Endothelial cell of umbilical vein (primary cell): ENCODE results near the gene CLSTN2. TPM values are rescaled to one million over a fixed set of nuclear protein-coding genes. Genes with fewer than 3 reads are reported as not detected.

Experiments
- BruUV-seq: library from RNA; stranded (reverse); fragments of 400-500 nt; replicated peaks from 2 replicates; lab custom pipeline; 2021; lab: Mats Ljungman, UMichigan
- CTCF ChIA-PET: fragments of 300-600, 350-600 bp; sonication (Branson Sonifier 250); formaldehyde crosslinking; loops from one replicate; lab custom pipeline; 2021; ENCODE audit warnings: antibody characterized with exemption, inconsistent platforms; lab: Charles Lee
- POLR2A ChIA-PET: fragments of 300-600, 350-600 bp; sonication (Branson Sonifier 250); formaldehyde crosslinking; loops from one replicate; lab custom pipeline; 2021; ENCODE audit warnings: antibody characterized with exemption, inconsistent platforms; lab: Charles Lee
- DNase-seq: peaks from one replicate; pipeline ENCODE4 v3.0.0-alpha.2; 2011; ENCODE audit warnings: low read depth, low spot score
- FAIRE-seq: peaks from 2 replicates; lab custom pipeline; 2011; peaks lifted over from hg19 to GRCh38; lab: Jason Lieb, UNC
- H2AFZ ChIP-seq: 2 replicates; pipeline ENCODE4 v1.6.0; 2012; ENCODE audit warnings: low read depth, low read length, control low read depth, inconsistent platforms
- H3K27ac ChIP-seq: 2 replicates; pipeline ENCODE4 v1.5.1; 2011; ENCODE audit warnings: low read depth, mild to moderate bottlenecking, control low read depth, low read length, moderate library complexity; ENCODE audit not compliant: insufficient read depth
- H3K27me3 ChIP-seq, 2 experiments: 2 replicates each; pipeline versions ENCODE4 v1.6.0 to v1.6.1; 2011; ENCODE audit warnings: low read length in 2 of 2, mixed read lengths in 1 of 2; ENCODE audit not compliant: control insufficient read depth in 2 of 2, insufficient read depth in 2 of 2
- H3K36me3 ChIP-seq, 2 experiments: 2 replicates in 1 of 2; 3 replicates in 1 of 2; pipeline ENCODE4 v1.5.1; 2011; ENCODE audit warnings: low read length in 2 of 2, mild to moderate bottlenecking in 1 of 2, moderate library complexity in 1 of 2; ENCODE audit not compliant: control insufficient read depth in 2 of 2, insufficient read depth in 2 of 2; ENCODE audit errors: extremely low read depth in 1 of 2
- H3K4me1 ChIP-seq: 3 replicates; pipeline ENCODE4 v1.5.1; 2011; ENCODE audit warnings: mild to moderate bottlenecking, low read length; ENCODE audit not compliant: control insufficient read depth, insufficient read depth; ENCODE audit errors: extremely low read depth
- H3K4me2 ChIP-seq: 2 replicates; pipeline ENCODE4 v1.6.1; 2011; ENCODE audit warnings: low read length, control low read depth, mixed read lengths; ENCODE audit not compliant: insufficient read depth
- H3K4me3 ChIP-seq, 3 experiments: fragments of 200-600 bp in 1 of 3; sonication (generic), shearing (Covaris generic) in 1 of 3; replicated peaks in 1 of 3; 2 replicates each; pipeline ENCODE4 v1.5.1; 2011 to 2016; ENCODE audit warnings: control low read depth in 3 of 3, low read length in 3 of 3, mild to moderate bottlenecking in 2 of 3, inconsistent platforms in 1 of 3, low read depth in 1 of 3, moderate library complexity in 1 of 3; ENCODE audit not compliant: insufficient read depth in 1 of 3
- H3K79me2 ChIP-seq: 2 replicates; pipeline ENCODE4 v1.6.0; 2012; ENCODE audit warnings: low read length, inconsistent platforms; ENCODE audit not compliant: control insufficient read depth, insufficient read depth
- H3K9ac ChIP-seq: replicated peaks from 2 replicates; pipeline ENCODE3; 2011; ENCODE audit warnings: low read length, control low read depth; ENCODE audit not compliant: insufficient read depth; ENCODE audit errors: extremely low read depth
- H3K9me1 ChIP-seq: replicated peaks from 3 replicates; pipeline ENCODE4 v1.6.0; 2011; ENCODE audit warnings: mild to moderate bottlenecking, low read length; ENCODE audit not compliant: control insufficient read depth, insufficient read depth; ENCODE audit errors: extremely low read depth
- H3K9me3 ChIP-seq: replicated peaks from 2 replicates; pipeline ENCODE4 v1.5.1; 2012; ENCODE audit warnings: low read length, inconsistent platforms; ENCODE audit not compliant: control insufficient read depth, insufficient read depth
- H4K20me1 ChIP-seq: replicated peaks from 2 replicates; pipeline ENCODE3; 2011; ENCODE audit warnings: mild to moderate bottlenecking, low read length; ENCODE audit not compliant: control insufficient read depth, insufficient read depth; ENCODE audit errors: extremely low read depth
- EZH2 ChIP-seq: IDR thresholded peaks from 2 replicates; pipeline ENCODE4 v1.6.1; 2012; ENCODE audit warnings: borderline replicate concordance, low read depth, mild to moderate bottlenecking, moderate library complexity, low read length, inconsistent platforms; ENCODE audit not compliant: severe bottlenecking
- FOS ChIP-seq: IDR thresholded peaks from 2 replicates; pipeline ENCODE4 v1.6.1; 2011; ENCODE audit warnings: mild to moderate bottlenecking, low read length, moderate library complexity, borderline replicate concordance; ENCODE audit not compliant: insufficient read depth
- GATA2 ChIP-seq: IDR thresholded peaks from 2 replicates; pipeline ENCODE4 v1.7.0; 2011; ENCODE audit warnings: low read depth, mild to moderate bottlenecking, moderate library complexity, mixed read lengths, low read length; ENCODE audit not compliant: insufficient read length, insufficient read depth
- JUN ChIP-seq: IDR thresholded peaks from 2 replicates; pipeline ENCODE4 v1.6.1; 2011; ENCODE audit warnings: borderline replicate concordance, low read depth; ENCODE audit not compliant: insufficient read length, insufficient read depth
- MAX ChIP-seq: IDR thresholded peaks from 2 replicates; pipeline ENCODE4 v1.6.1; 2011; ENCODE audit not compliant: insufficient read depth, insufficient read length
- MYC ChIP-seq: IDR thresholded peaks from one replicate; pipeline ENCODE4 v1.6.1; 2011; ENCODE audit warnings: mild to moderate bottlenecking, low read depth, low read length
- POLR2A ChIP-seq: IDR thresholded peaks from 2 replicates; pipeline ENCODE4 v1.6.1; 2012; ENCODE audit warnings: low read depth, mild to moderate bottlenecking, control low read depth, low read length
- POLR2AphosphoS5 ChIP-seq: IDR thresholded peaks from 2 replicates; pipeline ENCODE4 v1.6.1; 2012; ENCODE audit warnings: low read depth, mild to moderate bottlenecking, control low read depth, low read length, moderate library complexity; ENCODE audit not compliant: insufficient read depth
- dilution Hi-C: fragments of 300-500 bp; cut with MboI; formaldehyde crosslinking; loops from one replicate; pipeline ENCODE4 v1.15.0; 2019; ENCODE audit warnings: low sequenced_read_pairs; ENCODE audit not compliant: extremely low pct_ligation_motif_present
- intact Hi-C: fragments of 100-400 bp; cut with micrococcal nuclease; formaldehyde crosslinking; loops from one replicate; pipeline ENCODE4 v1.10.0; 2022
- polyA plus RNA-seq, 4 experiments: library from polyadenylated mRNA; depleted of rRNA in 3 of 4; stranded (reverse) in 3 of 4; unstranded in 1 of 4; fragments of >200 nt; gene quantifications; 2 replicates each; pipeline versions ENCODE4 v1.2.1 to v1.2.3, GENCODE V29; 2011 to 2012; ENCODE audit warnings: missing spikeins in 1 of 4
- total RNA-seq: library from RNA; stranded (reverse); gene quantifications from 2 replicates; pipeline ENCODE4 v1.2.3, GENCODE V29; 2021
- TF ChIP-seq, protein P1 (sequence below), 2 donors: IDR thresholded peaks; 1 replicate in 1 of 2; 2 replicates in 1 of 2; pipeline ENCODE4 v1.5.1; 2011; ENCODE audit warnings: low read length in 2 of 2, mild to moderate bottlenecking in 2 of 2, moderate library complexity in 2 of 2, control low read depth in 1 of 2, inconsistent platforms in 1 of 2, low read depth in 1 of 2; ENCODE audit not compliant: insufficient read depth in 1 of 2; ENCODE audit errors: extremely low read depth in 1 of 2

Gene CLSTN2
- total and polyA plus RNA-seq, 2 donors (not counting 3 experiments of a cell fraction or from before 2014, with no cell fraction given) = 0.26 to 0.38 TPM

DNA sequence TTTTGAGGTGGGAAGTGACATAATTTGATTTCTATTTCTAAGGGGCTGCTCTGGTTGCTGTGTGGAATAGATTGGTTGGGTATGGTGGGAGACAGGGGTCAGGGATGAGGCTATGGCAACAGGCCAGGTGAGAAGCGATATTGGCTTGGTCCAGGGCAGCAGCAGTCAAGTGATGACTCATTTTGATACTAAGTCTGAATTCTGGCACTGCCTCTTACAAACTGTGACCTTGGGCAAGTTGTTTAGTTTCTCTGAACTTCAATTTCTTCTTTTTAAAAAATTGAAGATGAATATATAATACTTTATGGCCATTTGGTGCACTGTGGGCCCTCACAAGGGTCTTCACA, 40.4 kb upstream of the CLSTN2 start:
- H3K27ac ChIP-seq = no peak overlapping the region
- no peak overlapping the region for H3K4me3 ChIP-seq
- H3K4me1 ChIP-seq = no peaks in the 10 kb centered on the region
- BruUV-seq = no TSS peak
- H3K9me3 ChIP-seq = no peaks in the 10 kb centered on the region
- H3K4me2 ChIP-seq = no peak overlapping the region
- H2AFZ ChIP-seq = no peak overlapping the region
- no peaks in the 10 kb centered on the region for H3K27me3 ChIP-seq
- no peak for DNase-seq
- H3K36me3 ChIP-seq = no peaks in the 10 kb centered on the region
- TF ChIP-seq, protein P1, sequence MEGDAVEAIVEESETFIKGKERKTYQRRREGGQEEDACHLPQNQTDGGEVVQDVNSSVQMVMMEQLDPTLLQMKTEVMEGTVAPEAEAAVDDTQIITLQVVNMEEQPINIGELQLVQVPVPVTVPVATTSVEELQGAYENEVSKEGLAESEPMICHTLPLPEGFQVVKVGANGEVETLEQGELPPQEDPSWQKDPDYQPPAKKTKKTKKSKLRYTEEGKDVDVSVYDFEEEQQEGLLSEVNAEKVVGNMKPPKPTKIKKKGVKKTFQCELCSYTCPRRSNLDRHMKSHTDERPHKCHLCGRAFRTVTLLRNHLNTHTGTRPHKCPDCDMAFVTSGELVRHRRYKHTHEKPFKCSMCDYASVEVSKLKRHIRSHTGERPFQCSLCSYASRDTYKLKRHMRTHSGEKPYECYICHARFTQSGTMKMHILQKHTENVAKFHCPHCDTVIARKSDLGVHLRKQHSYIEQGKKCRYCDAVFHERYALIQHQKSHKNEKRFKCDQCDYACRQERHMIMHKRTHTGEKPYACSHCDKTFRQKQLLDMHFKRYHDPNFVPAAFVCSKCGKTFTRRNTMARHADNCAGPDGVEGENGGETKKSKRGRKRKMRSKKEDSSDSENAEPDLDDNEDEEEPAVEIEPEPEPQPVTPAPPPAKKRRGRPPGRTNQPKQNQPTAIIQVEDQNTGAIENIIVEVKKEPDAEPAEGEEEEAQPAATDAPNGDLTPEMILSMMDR (IDR thresholded peaks at IDR 0.05; ENCODE audit: extremely low read depth in 1 of 2, insufficient read depth in 1 of 2, low read depth in 1 of 2, low read length in 2 of 2) = no peak
- TF ChIP-seq FOS (no peak), GATA2 (no peak), POLR2A (no peak), MYC (no peak), POLR2AphosphoS5 (no peak)
- no peak overlapping the region for H3K9ac ChIP-seq
- no peaks in the 10 kb centered on the region for H3K9me1 ChIP-seq
- ChIA-PET CTCF (no interaction called here), POLR2A (no interaction called here)
- no peaks in the 10 kb centered on the region for H3K79me2 ChIP-seq
- intact Hi-C loops (no loop called here), dilution Hi-C loops (no loop called here)
- no peaks in the 10 kb centered on the region for H4K20me1 ChIP-seq
- FAIRE-seq = no peak

DNA sequence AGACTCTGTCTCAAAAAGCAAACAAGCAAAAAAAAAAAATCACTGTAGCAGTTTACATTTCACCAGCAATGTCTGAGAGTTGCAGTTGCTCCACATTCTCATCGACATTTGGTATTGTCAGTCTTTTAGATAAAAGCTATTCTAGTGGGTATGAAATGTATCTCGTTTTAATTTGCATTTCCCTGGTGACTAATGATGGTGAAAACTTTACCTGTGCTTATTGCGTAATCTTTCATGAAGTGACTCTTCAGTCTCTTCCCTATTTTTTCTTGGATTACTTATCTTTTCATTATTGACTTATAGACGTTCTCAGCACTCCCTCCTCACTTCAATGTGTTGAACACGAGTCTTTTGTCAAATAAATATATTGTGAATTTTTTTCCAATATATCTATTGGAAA, 37.2 kb upstream of the CLSTN2 start:
- intact Hi-C loops = no loop called here
- CTCF ChIA-PET = no interaction called here
- FAIRE-seq = no peak

More for the DNA sequence above, 37.2 kb upstream of the CLSTN2 start:
- no peak overlapping the region for H3K27ac ChIP-seq
- H2AFZ ChIP-seq = no peak overlapping the region
- H3K4me1 ChIP-seq = no peaks in the 10 kb centered on the region
- H3K27me3 ChIP-seq = no peaks in the 10 kb centered on the region
- H3K79me2 ChIP-seq = no peaks in the 10 kb centered on the region
- TF ChIP-seq EZH2 = no peak
- no peak for TF ChIP-seq MAX
- no peak for TF ChIP-seq POLR2AphosphoS5
- no peak for TF ChIP-seq JUN
- no peak for TF ChIP-seq MYC
- TF ChIP-seq, protein P1 (IDR thresholded peaks at IDR 0.05; ENCODE audit: extremely low read depth in 1 of 2, insufficient read depth in 1 of 2, low read depth in 1 of 2, low read length in 2 of 2) = no peak
- no peak for TF ChIP-seq GATA2
- no peak for TF ChIP-seq FOS
- no peak for TF ChIP-seq POLR2A
- H3K9me3 ChIP-seq = no peaks in the 10 kb centered on the region
- H4K20me1 ChIP-seq = no peaks in the 10 kb centered on the region
- no peak overlapping the region for H3K4me3 ChIP-seq
- no peak overlapping the region for H3K9ac ChIP-seq
- DNase-seq = no peak
- no peaks in the 10 kb centered on the region for H3K9me1 ChIP-seq
- no peak overlapping the region for H3K4me2 ChIP-seq
- H3K36me3 ChIP-seq = no peaks in the 10 kb centered on the region
- POLR2A ChIA-PET = no interaction called here
- BruUV-seq = no TSS peak
- dilution Hi-C loops = no loop called here
